SK-N-SH (cell line): ENCODE data around the gene ENOX1. TPM values are rescaled to one million over a fixed set of nuclear protein-coding genes. Genes with fewer than 3 reads are reported as not detected.

Source experiments
- CTCF ChIA-PET: fragments of 300-600, 350-600 bp; formaldehyde crosslinking; extraction: SDS; loops from one replicate; lab custom pipeline; 2021; lab: Yijun Ruan, JAX
- POLR2A ChIA-PET: fragments of 350-600 bp; sonication (Branson Sonifier 250); formaldehyde crosslinking; extraction: SDS; loops from one replicate; lab custom pipeline; 2020; ENCODE audit warnings: antibody characterized with exemption, inconsistent platforms; lab: Yijun Ruan, JAX
- DNase-seq: peaks from one replicate; pipeline ENCODE4 v3.0.0; 2012
- H2AFZ ChIP-seq: fragments of 200-600 bp; sonication (generic); 2 replicates; pipeline ENCODE4 v1.8.1; 2016; ENCODE audit warnings: antibody characterized with exemption, mild to moderate bottlenecking, low read depth
- H3F3A ChIP-seq: fragments of 200-600 bp; sonication (generic); replicated peaks from 2 replicates; pipeline ENCODE3; 2016; ENCODE audit warnings: antibody characterized with exemption, mild to moderate bottlenecking; ENCODE audit not compliant: insufficient read depth
- H3K27ac ChIP-seq, 2 experiments: fragments of 200-500 bp in 1 of 2; fragments of 200-600 bp in 1 of 2; sonication (Bioruptor generic) in 1 of 2; sonication (generic), shearing (Covaris generic) in 1 of 2; 2 replicates each; pipeline versions ENCODE4 v1.5.1 to v1.6.1; 2014 to 2016; ENCODE audit warnings: low read depth in 2 of 2, inconsistent platforms in 1 of 2, low read length in 1 of 2, mild to moderate bottlenecking in 1 of 2, mixed read lengths in 1 of 2
- H3K27me3 ChIP-seq: fragments of 200-600 bp; sonication (generic), shearing (Covaris generic); 2 replicates; pipeline ENCODE4 v1.6.1; 2016; ENCODE audit warnings: mixed run types; ENCODE audit not compliant: insufficient read depth
- H3K36me3 ChIP-seq, 2 experiments: fragments of 200-500 bp in 1 of 2; fragments of 200-600 bp in 1 of 2; sonication (Bioruptor generic) in 1 of 2; sonication (generic) in 1 of 2; replicated peaks in 1 of 2; 2 replicates each; pipeline versions ENCODE3 to v1.5.1; 2014 to 2016; ENCODE audit warnings: low read length in 1 of 2, mild to moderate bottlenecking in 1 of 2; ENCODE audit not compliant: insufficient read depth in 2 of 2, control insufficient read depth in 1 of 2
- H3K4me1 ChIP-seq, 2 experiments: fragments of 200-500 bp in 1 of 2; fragments of 200-600 bp in 1 of 2; sonication (Bioruptor generic) in 1 of 2; sonication (generic), shearing (Covaris generic) in 1 of 2; 2 replicates each; pipeline versions ENCODE4 v1.5.1 to v1.6.1; 2014 to 2016; ENCODE audit warnings: low read depth in 1 of 2, low read length in 1 of 2, mixed run types in 1 of 2; ENCODE audit not compliant: insufficient read depth in 2 of 2, control insufficient read depth in 1 of 2
- H3K4me2 ChIP-seq: fragments of 200-600 bp; sonication (generic), shearing (Covaris generic); 2 replicates; pipeline ENCODE4 v1.6.1; 2017; ENCODE audit warnings: mixed run types
- H3K4me3 ChIP-seq, 2 experiments: fragments of 200-500 bp in 1 of 2; fragments of 200-600 bp in 1 of 2; sonication (Bioruptor generic) in 1 of 2; sonication (generic), shearing (Covaris generic) in 1 of 2; 2 replicates each; pipeline versions ENCODE4 v1.5.1 to v1.8.1; 2014 to 2016; ENCODE audit warnings: low read depth in 2 of 2, inconsistent platforms in 1 of 2, low read length in 1 of 2, mild to moderate bottlenecking in 1 of 2, mixed read lengths in 1 of 2, moderate library complexity in 1 of 2
- H3K79me2 ChIP-seq: fragments of 200-600 bp; sonication (generic); 2 replicates; pipeline ENCODE4 v1.8.1; 2017; ENCODE audit warnings: mild to moderate bottlenecking; ENCODE audit not compliant: insufficient read depth
- H3K9ac ChIP-seq: fragments of 200-600 bp; sonication (generic); 2 replicates; pipeline ENCODE4 v1.6.1; 2017; ENCODE audit warnings: mixed run types
- H3K9me2 ChIP-seq: fragments of 200-600 bp; sonication (generic); 2 replicates; pipeline ENCODE4 v1.6.1; 2017; ENCODE audit warnings: mixed run types
- H3K9me3 ChIP-seq: fragments of 200-600 bp; sonication (generic); 2 replicates; pipeline ENCODE4 v1.6.1; 2017; ENCODE audit warnings: mixed run types, mild to moderate bottlenecking, moderate library complexity
- H4K20me1 ChIP-seq: fragments of 200-600 bp; sonication (generic); 2 replicates; pipeline ENCODE4 v1.6.1; 2017; ENCODE audit warnings: mild to moderate bottlenecking, mixed run types; ENCODE audit not compliant: insufficient read depth
- CHD2 ChIP-seq: fragments of 150-350 bp; IDR thresholded peaks from 2 replicates; pipeline ENCODE4 v1.6.1; 2018; ENCODE audit warnings: low read length; ENCODE audit not compliant: partially characterized antibody
- EP300 ChIP-seq, 2 experiments: IDR thresholded peaks; 2 replicates each; pipeline versions ENCODE4 v1.4.0 to v1.6.1; 2012; ENCODE audit warnings: borderline replicate concordance in 1 of 2, low read depth in 1 of 2, low read length in 1 of 2
- FOXM1 ChIP-seq: IDR thresholded peaks from 2 replicates; pipeline ENCODE4 v1.4.0; 2012; ENCODE audit warnings: low read depth, mild to moderate bottlenecking
- GATA2 ChIP-seq: sonication (generic); formaldehyde crosslinking; IDR thresholded peaks from 2 replicates; pipeline ENCODE4 v1.5.0; 2020; ENCODE audit warnings: mild to moderate bottlenecking, missing genetic modification reagents
- JUND ChIP-seq: IDR thresholded peaks from 2 replicates; pipeline ENCODE4 v1.4.0; 2012
- MAX ChIP-seq: IDR thresholded peaks from 2 replicates; pipeline ENCODE4 v1.4.0; 2012; ENCODE audit warnings: low read depth
- MXI1 ChIP-seq: IDR thresholded peaks from 2 replicates; pipeline ENCODE4 v1.6.1; 2012; ENCODE audit warnings: mild to moderate bottlenecking, low read depth, low read length, improper control_type of control experiment
- NFIC ChIP-seq: IDR thresholded peaks from 2 replicates; pipeline ENCODE4 v1.4.0; 2012; ENCODE audit warnings: borderline replicate concordance
- NRF1 ChIP-seq: IDR thresholded peaks from 2 replicates; pipeline ENCODE4 v1.6.1; 2012; ENCODE audit warnings: low read depth, mild to moderate bottlenecking, low read length
- PBX3 ChIP-seq: IDR thresholded peaks from 2 replicates; pipeline ENCODE4; 2012
- RAD21 ChIP-seq: IDR thresholded peaks from 2 replicates; pipeline ENCODE4 v1.6.1; 2012; ENCODE audit warnings: mild to moderate bottlenecking, low read length
- RCOR1 ChIP-seq: fragments of 150-350 bp; IDR thresholded peaks from 2 replicates; pipeline ENCODE4 v1.6.1; 2017; ENCODE audit warnings: antibody characterized with exemption, low read length
- REST ChIP-seq: IDR thresholded peaks from 2 replicates; pipeline ENCODE4 v1.6.1; 2012; ENCODE audit warnings: mild to moderate bottlenecking, low read depth, low read length, moderate library complexity
- SIN3A ChIP-seq: IDR thresholded peaks from 2 replicates; pipeline ENCODE4 v1.6.1; 2012; ENCODE audit warnings: low read depth, mild to moderate bottlenecking, low read length, moderate library complexity, borderline replicate concordance
- TCF12 ChIP-seq: IDR thresholded peaks from 2 replicates; pipeline ENCODE4 v1.4.0; 2012
- ZBTB33 ChIP-seq: IDR thresholded peaks from 2 replicates; pipeline ENCODE4 v1.4.0; 2012; ENCODE audit warnings: low read depth, borderline replicate concordance
- WGBS: methylation state at CpG from one replicate; pipeline ENCODE4 v1.1.6; 2017; ENCODE audit warnings: low lambda C conversion rate; 5-methylcytosine and 5-hydroxymethylcytosine counted together
- polyA plus RNA-seq, 3 experiments: library from polyadenylated mRNA; depleted of rRNA; stranded (reverse); fragments of >200 nt; gene quantifications; 2 replicates each; pipeline ENCODE4 v1.2.3, GENCODE V29; 2012

The ENOX1 gene
- polyA plus RNA-seq, 1 of the 3 experiments (the other 2 are of a cell fraction): 5.8 TPM

- no peak overlapping the region for H3K4me3 ChIP-seq
- no peak overlapping the region for H2AFZ ChIP-seq
- DNase-seq: peak; percentile 34
- no peaks in the 10 kb centered on the region for H3K79me2 ChIP-seq
- no peaks in the 10 kb centered on the region for H3K9me3 ChIP-seq
- H3F3A ChIP-seq: no peaks in the 10 kb centered on the region
- no peaks in the 10 kb centered on the region for H3K27me3 ChIP-seq
- H3K27ac ChIP-seq: no peak overlapping the region
- TF ChIP-seq GATA2 (CRISPR knock-in tag) (peak; percentile 95), MXI1 (peak; percentile 31; the same call in 1 of the 2 replicates), FOXM1 (no peak), TCF12 (no peak), RAD21 (peak; percentile 19; the same call in 1 of the 2 replicates), NFIC (no peak), CHD2 (peak; percentile 48), EP300 (IDR thresholded peaks at IDR 0.05; ENCODE audit: borderline replicate concordance in 1 of 2, low read depth in 1 of 2, low read length in 1 of 2) (peak in 1 of 2 experiments; percentile 61; a peak in 1 of 4 replicates), REST (no peak), RCOR1 (peak; percentile 76; the same call in 1 of the 2 replicates), ZBTB33 (no peak)
- TF ChIP-seq, all 33 proteins: peak for 6
- Histone ChIP-seq H3K4me1 (peaks cover 0 to 9% of the 10 kb centered on the region in 2 experiments; a peak in 2 of 4 replicates), H3K9ac (no peak overlapping the region), H3K36me3 (no peaks in the 10 kb centered on the region), H3K4me2 (no peak overlapping the region), H3K9me2 (no peaks in the 10 kb centered on the region), H4K20me1 (no peaks in the 10 kb centered on the region)
- 28% methylated on average over 2 of the region's 2 CpGs for WGBS
- ChIA-PET POLR2A (no interaction called here), CTCF (interaction anchor here (0.7 kb wide), 2 partner anchors 9 to 15 kb away, joined by 3 read pairs; no protein-coding TSS in a partner anchor)
These were observed 249.6 kb downstream of the ENOX1 start for GRCh38 chr13:43537124-43537523.

GRCh38 chr13:43529796-43530195 lies 257.0 kb downstream of the ENOX1 start:
- ChIA-PET CTCF (no interaction called here), POLR2A (no interaction called here)
- H2AFZ ChIP-seq: no peak overlapping the region
- no peak for TF ChIP-seq GATA2 (CRISPR knock-in tag)
- no peak for TF ChIP-seq PBX3
- TF ChIP-seq JUND: no peak
- no peak for TF ChIP-seq REST
- TF ChIP-seq NRF1: no peak
- TF ChIP-seq RCOR1: no peak
- no peak for TF ChIP-seq MXI1
- no peak for TF ChIP-seq SIN3A
- TF ChIP-seq MAX: no peak

More at GRCh38 chr13:43529796-43530195, 257.0 kb downstream of the ENOX1 start:
- no peak for DNase-seq
- Histone ChIP-seq H3F3A (no peaks in the 10 kb centered on the region), H3K9me3 (no peaks in the 10 kb centered on the region), H3K27me3 (no peaks in the 10 kb centered on the region), H3K4me1 (no peaks in the 10 kb centered on the region), H3K27ac (no peak overlapping the region), H3K9ac (no peak overlapping the region), H4K20me1 (no peaks in the 10 kb centered on the region), H3K9me2 (no peaks in the 10 kb centered on the region), H3K36me3 (no peaks in the 10 kb centered on the region), H3K4me3 (no peak overlapping the region), H3K4me2 (no peak overlapping the region), H3K79me2 (no peaks in the 10 kb centered on the region)
